Left lobe of liver (tissue), 2 donors: ENCODE measurements around the gene GRIK1. TPM values are rescaled to one million over a fixed set of nuclear protein-coding genes. Genes with fewer than 3 reads are reported as not detected.

Experiments used
- ATAC-seq: fragments of 200-7000 bp; cut with Tn5 transposase; one replicate; pipeline ENCODE4 v1.9.1; 2020; ENCODE audit warnings: mild to moderate bottlenecking, moderate library complexity
- DNase-seq: peaks from one replicate; pipeline ENCODE4 v3.0.0-alpha.2; 2020; ENCODE audit warnings: low spot score
- total RNA-seq: library from RNA; stranded (reverse); gene quantifications from one replicate; pipeline ENCODE4 v1.2.1, GENCODE V29; 2021
- donor health status: DM: no; HTN: no; CAD: no; lungs with moderate emphysema.
- donor health status: DM: no; HTN: yes; CAD: no.

GRIK1 gene
- total RNA-seq, 1 donor from 2014 or later: 0.18 TPM

DNA sequence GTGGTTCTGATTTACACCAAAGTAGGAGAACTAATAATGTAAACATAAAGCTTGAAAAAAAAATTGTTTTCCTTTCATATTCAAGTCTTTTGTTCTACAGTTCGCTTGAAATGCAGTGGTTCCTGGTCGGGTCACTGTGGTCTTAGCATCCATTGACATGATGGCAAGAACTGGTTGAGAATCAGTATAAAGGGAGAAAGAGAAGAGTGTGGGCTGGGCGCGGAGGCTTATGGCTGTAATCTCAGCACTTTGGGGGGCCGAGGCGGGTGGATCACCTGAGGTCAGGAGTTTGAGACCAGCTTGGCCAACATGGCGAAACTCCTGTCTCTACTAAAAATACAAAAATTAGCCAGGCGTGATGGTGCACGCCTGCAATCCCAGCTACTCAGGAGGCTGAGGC is 390.2 kb downstream of the GRIK1 start:
- no peak for DNase-seq

DNA sequence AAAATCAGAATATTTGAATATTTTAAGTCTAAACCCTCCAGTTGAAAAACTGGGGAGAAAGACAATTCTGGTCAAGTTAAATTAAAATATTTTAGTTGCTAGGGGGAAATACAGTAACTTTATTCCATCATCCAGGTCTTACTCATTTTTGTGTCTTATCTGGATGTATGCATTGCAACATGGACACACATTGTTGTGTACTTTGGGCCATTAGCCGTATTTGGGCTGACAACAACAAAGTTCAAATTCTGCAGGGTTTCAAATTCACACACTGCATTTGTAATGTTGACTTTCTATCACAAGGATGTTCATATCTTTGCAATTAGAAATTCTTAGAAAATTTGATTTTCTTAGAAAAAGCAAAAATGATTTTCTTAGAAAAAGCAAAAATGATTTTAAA is 391.8 kb downstream of the GRIK1 start:
- ATAC-seq (peak; percentile 37), DNase-seq (no peak)

More for the DNA sequence above, 390.2 kb downstream of the GRIK1 start:
- no peak for ATAC-seq

DNA sequence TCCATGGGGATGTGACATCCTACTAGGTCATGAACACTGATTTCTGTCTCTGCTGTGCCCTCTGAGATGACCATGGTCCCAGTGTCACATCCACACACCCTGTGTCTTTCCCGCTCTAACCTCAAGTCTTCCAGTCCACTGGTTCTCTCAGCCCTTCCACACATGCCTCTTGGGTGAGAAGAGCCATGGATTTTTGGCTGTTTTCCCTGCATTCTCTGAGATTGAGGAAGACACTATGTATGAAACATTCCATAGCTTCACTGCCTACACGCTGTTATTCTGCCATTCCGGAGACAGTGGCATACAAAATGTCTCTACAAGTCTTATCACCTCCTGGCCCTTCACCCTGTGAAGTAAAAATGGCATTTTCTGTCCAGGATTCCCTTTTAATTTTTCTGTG is 393.7 kb downstream of the GRIK1 start:
- ATAC-seq (no peak), DNase-seq (no peak)

DNA sequence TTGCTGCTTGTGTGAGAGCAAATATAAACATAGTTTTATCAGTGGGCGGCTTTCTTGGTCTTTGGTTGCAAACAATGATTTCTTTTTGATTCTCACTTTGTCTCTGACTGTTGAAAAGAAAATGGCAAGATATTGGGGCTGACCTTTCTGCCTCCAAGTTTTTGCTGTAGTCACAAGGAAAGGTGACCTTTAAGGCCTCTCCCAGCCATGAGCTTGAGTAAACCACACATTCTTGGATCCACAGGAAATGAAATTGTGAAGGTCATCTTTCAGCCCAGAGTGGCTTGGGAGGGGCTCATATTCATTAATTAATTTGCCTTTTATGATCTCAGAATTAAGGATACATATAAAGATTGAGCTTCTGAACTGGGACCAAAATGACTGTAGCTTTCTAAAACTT is 399.5 kb downstream of the GRIK1 start:
- DNase-seq: no peak
- ATAC-seq: no peak

DNA sequence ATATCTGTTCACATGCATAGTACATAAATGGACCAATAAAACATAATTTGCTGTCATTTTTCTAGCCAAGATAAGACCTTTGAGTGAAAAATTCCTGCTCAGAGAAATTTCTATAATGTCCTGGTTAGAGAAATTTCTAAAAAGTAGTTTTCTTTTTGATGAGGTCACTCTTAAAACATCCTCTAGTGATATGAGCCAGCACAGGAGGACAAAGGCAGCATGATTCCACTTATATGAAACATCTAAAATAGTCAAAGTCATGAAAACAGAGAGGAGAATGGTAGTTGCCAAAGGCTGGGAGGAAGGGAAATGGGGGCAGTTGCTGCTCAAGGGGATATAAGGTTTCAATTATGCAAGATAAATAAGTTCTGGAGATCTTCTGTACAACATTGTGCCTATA is 401.7 kb downstream of the GRIK1 start:
- ATAC-seq: no peak
- DNase-seq: no peak

DNA sequence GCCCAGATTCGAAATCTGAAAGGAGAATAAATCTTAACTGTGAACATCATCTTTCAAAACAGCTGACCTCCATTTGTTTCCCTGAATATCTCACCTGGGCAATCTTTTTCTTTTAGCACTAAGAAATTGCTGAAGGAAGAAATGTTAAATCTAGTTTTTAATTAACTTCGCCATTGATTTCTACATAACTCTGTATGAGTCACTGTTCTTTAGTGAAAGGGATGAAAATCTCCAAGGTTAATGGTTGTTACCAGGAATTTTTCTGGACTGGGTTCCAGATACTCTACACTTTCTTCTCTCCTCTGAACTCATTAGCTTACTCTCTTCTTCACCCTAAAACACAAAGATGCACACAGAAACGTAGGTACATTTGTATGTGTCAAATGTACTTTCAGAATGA is 405.3 kb downstream of the GRIK1 start:
- DNase-seq: no peak
- no peak for ATAC-seq

DNA sequence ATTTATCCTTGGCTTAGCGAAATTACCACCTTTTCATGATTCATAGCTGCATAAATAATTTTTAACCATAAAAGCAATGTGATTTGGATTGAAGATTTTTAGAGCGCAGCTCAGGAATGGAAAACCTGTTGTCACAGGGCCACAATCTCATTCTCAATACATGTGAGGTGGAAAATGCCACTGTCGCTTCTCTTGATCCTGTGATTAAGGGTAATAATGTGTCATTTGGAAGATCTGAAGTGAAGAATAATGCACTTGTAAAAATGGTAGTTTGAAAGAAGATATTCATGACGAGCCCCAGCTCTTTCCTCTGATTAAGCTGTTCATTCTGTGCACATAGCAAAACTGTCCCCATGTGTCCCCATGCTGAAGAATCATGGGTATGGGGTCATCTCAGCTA is 410.7 kb downstream of the GRIK1 start:
- no peak for ATAC-seq

DNA sequence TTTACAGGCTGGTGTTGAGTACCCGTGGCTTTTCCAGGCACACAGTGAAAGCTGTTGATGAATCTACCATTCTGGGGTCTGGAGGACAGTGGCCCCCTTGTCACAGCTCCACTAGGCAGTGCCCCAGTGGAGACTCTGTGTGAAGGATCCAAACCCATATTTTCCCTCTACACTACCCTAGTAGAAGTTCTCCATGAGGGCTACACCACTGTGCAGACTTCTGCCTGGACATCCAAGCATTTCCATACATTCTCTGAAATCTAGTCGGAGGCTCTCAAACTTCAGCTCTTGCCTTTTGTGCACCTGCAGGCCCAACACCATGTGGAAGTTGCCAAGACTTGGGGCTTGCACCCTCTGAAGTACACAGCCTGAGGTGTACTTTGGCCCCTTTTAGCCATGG is 413.3 kb downstream of the GRIK1 start:
- ATAC-seq: no peak
- DNase-seq: no peak

More for the DNA sequence above, 410.7 kb downstream of the GRIK1 start:
- no peak for DNase-seq

DNA sequence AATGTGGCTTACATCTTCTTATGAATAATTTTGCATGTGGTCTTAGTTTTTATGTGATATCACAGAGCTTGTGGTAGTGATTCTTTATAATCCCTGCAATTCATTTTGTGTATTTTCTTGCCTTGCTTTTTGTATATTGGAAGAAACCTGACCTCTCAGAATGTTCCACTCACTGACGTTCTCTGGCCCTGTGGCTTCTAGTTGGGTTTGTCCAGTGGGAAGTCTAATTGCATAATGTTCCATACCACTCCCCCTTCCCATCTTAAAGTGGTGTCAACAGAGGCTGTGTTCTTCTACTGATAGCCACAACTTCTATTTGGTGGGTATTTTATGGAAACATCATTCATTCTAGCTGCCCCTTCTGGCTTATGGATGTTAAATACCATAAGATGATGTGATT is 415.7 kb downstream of the GRIK1 start:
- ATAC-seq (peak; percentile 55), DNase-seq (no peak)

DNA sequence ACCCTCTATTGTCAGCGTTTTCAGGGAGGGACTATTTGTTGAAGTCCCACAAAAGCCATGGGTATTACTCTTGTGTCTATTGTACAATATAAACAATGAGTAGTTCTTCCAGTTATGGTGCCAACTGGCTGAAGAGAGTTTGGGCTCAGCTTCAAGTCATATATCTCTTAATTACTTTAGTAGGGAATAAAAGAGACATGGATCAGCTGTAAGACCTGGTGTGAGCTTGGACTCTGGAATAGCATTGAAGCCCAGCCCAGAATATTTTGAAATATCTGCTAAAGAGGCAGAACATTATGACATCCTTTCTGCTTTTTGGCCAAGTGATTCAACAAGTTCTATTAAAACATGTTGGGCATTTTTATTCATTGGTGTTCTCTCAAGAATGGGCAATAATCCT is 416.1 kb downstream of the GRIK1 start:
- DNase-seq: peak; percentile 54
- peak; percentile 95 for ATAC-seq

DNA sequence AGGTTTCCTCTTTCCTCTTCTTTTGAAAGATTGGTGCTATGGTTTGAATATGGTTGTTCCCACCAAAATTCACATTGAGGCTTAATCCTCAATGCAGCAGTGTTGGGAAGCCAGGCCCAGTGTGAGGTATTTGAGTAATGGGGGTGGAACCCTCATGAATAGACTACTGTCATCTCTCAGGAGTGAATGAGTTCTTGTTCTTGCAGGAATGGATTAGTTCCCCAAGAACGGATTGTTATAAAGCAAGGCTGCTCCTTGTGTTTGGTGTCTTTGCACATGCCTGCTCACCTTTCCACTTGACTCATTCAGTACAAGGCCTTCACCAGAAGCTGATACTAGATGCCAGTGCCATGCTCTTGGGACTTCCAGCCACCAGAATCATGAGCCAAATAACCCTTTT is 417.9 kb downstream of the GRIK1 start:
- DNase-seq: no peak
- no peak for ATAC-seq

DNA sequence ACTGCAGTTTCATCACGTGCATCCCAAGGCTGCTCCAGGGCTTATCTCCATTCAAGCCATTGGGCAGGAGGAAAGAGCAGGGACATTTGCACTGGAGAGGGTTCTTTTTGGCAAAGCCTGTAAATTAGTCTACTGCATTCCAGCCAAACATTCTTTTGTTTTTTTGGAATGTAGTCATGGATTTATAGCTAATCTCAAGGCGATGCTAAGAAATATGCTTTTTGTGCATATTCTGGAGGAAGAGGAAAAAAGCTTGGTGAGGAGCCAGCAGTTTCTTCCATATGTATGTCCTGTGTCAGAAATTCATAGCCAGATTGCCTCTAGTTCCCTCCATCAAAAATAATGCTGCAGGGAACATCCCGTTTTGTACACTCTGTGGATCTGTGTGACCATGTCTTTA is 419.6 kb downstream of the GRIK1 start:
- DNase-seq (no peak), ATAC-seq (no peak)

DNA sequence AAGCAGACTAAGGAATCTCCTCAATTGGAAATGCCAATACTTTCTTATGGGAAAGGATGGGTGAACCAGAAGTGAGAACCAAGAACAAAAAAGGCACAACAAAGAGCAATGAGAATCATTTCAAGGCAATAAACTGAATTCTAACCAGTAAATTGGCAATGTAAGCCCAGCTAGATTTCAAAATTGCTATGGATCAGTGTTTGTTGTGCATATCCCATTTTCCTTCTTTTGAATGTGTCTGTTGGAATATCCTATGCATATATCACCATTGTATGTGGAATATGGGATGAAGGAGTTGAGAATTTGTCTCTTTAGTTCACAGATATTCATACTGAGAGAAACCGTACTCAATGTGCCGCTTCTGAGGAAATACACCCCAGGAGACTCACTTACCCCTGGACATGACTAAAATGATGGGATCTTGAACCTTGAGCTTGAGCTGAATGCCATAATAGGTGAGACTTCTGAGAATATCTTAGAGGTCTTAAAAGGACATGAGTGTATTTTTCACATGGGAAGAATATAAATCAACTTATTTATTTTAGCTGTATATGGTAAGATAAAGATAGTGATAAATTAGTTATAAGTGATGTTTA is 425.0 kb downstream of the GRIK1 start:
- ATAC-seq: no peak
- DNase-seq: no peak

DNA sequence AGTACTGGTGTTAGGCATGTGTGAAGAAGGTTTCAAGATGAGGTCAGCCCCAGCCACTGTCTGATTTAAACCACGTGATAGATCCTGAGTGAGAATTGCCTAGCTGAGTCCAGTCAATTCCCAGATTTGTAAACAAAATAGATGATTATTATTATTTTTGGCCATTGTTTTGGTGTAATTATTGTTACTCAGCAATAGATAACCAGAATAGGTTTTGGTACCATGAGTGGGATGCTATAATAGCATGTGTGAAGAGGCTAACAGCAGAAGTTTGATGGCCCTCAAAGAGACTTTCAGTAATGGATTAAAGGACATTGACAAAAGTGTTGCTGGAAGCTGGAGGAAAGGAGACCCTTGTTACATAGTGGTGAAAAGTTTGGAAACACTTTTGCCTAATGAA is 426.3 kb downstream of the GRIK1 start:
- no peak for ATAC-seq

DNA sequence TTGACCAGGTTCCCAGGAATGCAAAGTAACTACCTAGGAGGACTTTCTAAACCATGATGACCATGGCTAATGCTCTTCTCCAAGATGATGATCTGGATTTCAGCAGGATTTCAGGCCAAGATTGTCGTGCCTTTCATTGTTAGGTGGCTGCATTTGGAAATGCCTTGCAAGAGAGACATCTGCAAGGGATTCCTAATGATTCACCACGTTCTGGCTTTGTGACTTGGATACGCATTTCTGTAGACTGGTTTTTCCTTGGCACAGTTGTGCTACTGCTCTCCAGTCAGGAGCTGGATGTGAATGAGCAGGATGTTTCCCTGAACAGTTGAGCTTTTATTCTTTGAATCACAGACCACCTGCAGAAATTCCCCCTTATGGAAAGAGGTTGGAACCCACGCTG is 428.7 kb downstream of the GRIK1 start:
- DNase-seq (no peak), ATAC-seq (no peak)

More for the DNA sequence above, 426.3 kb downstream of the GRIK1 start:
- no peak for DNase-seq

DNA sequence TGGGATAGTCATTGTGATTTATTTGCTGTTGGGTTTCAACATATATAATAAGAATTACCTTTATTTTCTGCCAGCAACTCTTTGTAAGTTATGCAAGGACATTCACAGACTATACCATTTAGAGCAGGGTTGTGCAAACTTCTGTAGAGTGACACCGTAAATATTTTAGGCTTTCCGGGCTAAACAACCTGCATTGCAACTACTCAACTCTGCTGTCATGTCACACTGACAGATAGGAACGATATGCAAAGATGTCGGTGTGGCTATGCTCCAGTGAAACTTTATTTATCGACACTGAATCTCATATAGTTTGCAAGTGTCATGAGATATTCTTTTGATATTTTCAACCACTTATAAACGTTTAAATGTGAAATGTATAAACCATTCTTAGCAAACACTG is 430.7 kb downstream of the GRIK1 start:
- DNase-seq (no peak), ATAC-seq (no peak)

DNA sequence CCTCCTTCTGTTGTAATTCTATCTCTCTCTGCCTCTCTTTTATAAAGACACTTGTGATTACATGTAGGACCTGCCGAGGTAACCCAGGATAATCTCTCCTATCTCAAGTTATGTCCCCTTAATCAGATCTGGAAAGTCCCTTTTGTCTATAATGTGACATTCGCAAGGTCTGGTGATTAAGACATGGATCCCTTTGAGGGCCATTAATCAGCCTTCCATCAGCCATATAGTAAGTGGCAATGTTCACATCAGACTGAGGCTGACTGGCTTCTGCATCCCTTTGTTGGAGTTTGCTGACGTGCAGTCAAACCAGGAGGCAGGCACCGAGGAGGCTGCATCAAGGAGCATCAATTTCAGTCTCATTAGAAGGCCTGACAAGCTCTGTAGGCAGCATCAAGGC is 431.5 kb downstream of the GRIK1 start:
- DNase-seq: no peak
- ATAC-seq: no peak

DNA sequence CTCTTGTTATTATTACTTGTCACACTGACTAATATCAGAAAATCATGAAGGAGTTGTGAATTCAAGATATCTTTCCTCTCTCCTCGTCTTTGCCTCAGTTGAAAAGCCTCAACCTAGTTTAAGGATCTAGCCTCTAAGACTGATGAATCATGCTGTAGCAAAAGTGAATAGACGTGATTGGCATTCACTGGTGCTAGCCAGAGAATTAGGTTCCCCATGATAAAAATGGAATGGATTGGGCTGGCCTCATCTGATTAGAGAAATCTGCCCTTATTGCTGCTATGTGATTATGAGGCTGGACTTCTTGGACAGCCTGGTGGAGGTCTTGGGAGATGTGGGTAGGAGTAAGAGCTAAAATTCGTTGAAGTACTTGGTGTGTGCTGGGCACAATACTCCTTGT is 432.8 kb downstream of the GRIK1 start:
- ATAC-seq: no peak
- DNase-seq: no peak

DNA sequence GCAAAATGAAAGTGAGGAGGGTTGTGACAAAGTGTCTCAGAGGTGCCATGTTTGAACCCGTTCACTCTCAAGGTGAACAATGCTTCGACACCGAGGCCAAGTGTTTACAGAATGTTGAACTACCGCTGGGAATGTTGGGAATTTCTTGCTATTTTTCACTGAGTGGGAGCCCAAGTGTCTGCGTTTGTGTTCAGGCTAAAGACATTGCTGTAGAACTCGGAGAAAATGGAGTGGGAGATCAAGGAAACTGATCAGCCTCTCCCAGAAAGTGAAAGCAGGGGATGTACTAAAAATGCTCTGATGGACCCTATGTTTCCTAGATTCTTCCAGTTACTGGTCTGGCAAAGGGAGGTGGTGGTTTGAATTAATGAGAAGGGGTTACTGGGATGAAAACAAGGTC is 433.6 kb downstream of the GRIK1 start:
- ATAC-seq: no peak
- DNase-seq: no peak

DNA sequence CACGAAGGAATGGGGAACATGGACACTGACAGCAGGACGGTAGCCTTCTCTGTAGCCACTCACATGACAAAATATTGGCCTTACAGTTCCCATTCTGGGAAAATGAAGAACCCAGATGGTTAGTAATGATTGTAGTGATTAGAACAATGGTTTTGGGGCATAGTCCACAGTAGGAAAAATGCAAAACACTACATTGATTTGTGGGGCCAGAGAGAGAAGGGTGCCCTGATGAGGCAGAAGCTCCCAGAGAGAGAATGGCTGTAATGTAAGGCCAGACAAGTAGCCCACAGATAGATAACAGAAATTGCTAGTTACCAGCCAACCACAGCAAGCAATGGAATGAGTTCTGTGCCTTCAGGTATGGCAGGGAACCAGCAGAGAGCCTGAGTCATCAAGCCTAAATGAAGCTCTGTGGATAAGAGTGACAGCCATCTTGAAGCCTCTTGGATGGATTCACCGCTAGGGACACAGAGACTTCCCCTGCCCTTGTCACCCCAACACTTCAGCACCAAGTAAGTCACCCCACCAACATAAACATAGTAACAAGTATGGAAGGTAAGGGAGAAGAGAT is 435.0 kb downstream of the GRIK1 start:
- ATAC-seq (no peak), DNase-seq (no peak)

DNA sequence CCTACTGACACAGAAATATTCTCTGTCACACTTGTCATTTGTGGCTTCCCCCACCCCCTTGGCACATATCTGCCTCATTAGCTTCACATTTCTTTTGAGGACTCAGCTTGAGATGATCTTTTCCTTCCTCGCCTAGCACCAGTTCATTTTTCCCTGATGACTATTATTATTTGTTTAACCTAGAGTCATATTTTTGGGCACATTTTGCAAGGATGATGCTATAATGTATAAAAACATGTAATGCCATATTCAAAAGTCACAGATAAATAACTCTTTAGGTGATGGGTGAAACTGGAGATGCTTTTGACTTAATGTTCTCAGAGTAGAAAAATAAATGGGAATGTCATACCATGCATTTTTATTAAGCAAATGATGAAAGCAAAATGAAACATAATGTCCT is 438.3 kb downstream of the GRIK1 start:
- ATAC-seq (no peak), DNase-seq (no peak)

DNA sequence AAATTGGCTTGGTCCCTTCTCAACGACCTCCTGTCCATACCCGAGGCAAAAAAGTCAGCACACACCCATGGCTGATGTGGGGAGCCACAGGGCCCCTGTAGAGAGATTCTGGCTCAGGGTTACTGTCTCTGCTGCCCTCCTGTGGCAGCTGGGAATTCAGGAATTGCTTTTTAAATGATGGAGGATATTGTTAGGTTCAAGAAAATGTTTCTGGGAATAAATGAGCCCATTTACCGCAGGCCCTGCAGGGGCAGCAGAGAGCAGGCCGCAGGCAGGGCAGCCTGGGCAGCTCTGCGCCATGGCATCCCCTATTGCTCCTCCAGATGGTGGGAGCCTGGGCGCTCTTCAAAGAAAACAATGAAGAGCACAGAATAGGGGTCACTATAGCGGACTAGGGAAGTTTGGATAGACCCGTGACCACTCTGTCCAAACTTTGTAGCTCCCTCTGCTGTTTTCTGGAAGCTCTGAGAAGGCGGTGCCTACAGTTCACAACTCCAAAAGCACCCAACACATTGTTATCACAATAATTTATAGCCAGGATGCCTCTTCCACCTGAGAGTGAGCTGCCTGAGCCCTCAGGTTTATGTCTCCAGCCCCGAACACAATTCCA is 440.0 kb downstream of the GRIK1 start:
- no peak for DNase-seq
- peak; percentile 74 for ATAC-seq

DNA sequence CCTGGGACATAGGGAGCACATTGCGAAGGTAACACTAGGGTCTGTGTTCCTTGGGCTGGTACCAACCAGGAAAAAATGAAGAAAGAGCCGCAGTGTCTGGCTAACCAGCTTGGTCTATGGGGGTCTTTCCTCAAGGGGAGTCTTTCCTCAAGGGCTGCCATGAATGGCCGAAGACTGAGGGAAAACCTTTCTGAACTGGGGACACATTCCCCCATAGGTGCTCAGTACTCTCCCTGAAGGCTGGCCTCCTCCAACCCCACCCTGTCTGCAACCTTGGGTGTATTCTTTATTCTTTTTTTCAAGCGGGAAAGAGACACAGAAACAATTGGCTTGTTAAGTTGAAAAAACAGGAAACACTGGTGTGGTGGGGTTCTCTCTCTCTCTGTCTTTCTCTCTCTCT is 440.6 kb downstream of the GRIK1 start:
- DNase-seq: no peak
- no peak for ATAC-seq
